ENCODE data around the gene CDH23.

The CDH23 gene

DNA sequence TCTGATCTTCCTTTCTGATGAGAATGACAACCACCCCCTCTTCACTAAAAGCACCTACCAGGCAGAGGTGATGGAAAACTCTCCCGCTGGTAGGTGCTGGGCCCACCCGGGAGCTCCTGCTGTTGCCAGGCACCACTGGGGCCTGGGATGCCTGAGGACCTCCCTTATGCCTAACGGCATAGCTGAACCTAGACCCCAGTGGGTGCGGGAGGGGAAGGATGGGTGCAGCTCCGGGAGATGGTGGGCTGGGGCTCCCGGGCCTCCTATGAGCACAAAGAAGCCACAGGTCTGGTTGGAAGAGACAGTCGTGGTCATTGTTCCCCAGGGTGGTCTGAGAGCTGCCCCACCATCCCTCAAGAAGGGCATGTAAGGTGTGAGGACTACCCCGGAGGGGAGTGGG, 392.2 kb downstream of the CDH23 start:
- FAIRE-seq, result no peak

DNA sequence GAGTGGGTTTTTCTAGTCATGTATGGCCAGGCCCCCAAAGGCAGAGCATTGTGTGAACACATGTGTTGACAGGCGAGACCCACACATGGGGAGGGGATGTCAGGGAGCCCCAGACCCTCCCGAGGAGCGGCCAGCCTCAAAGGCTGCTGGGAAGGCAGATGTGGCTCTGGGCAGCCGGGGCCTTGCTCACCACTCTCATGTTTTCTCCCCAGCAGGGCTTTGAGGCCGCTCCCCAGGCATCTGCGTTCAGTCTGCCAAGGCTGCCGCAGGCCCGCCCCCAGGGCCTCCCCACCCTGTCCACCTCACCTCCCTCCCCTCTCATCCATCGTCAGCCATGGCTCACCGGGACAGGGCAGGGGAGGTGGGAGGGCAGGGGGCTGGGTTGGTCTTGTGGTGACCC, 393.2 kb downstream of the CDH23 start:
- no peak for FAIRE-seq

DNA sequence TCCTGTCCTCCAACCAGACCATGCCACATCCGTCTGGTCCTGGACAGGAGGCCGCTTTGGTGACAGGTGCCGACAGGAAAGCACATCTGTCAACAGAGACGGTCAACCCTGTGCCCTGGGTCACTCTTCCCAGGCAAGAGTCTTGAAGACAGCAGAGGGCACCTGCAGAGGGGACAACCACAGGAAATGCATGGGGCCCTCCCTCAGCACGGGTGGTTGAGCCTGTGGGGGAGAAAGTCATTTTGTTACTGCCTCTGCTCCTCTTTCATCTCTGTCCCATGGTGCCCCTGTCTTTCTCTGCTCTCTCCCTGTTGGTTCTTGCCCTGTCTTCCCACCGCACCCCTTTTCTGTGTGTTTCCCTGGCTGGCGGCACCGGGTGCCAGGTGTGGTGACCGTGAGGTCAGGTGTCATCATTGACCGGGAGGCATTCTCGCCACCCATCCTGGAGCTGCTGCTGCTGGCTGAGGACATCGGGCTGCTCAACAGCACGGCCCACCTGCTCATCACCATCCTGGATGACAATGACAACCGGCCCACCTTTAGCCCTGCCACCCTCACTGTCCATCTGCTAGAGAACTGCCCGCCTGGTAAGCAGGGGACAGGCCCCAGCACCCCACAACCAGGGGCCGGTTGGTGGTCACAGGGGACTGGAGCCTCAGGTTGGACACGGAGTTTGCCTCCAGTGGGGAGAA, 394.2 kb downstream of the CDH23 start:
- FAIRE-seq, result no peak

DNA sequence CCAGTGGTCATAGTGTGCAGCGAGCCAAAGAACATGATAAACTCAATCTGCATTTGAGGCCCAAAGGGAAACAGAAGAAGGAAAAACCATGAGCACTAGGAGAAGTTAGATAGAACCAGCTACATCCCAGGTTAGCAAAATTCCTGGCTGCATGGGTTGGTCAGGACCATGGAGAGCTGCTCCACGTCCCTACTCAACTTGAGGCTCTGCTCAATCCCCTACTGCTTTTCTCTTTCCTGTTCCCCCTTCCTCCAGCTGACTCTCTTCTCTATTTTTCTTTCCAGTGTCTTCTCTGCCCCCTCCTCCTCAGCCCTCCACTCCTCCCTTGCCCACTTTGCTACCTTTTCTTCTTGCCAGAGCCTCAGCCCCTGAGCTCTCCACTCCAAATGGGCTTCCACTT, 398.5 kb downstream of the CDH23 start:
- FAIRE-seq, result no peak

DNA sequence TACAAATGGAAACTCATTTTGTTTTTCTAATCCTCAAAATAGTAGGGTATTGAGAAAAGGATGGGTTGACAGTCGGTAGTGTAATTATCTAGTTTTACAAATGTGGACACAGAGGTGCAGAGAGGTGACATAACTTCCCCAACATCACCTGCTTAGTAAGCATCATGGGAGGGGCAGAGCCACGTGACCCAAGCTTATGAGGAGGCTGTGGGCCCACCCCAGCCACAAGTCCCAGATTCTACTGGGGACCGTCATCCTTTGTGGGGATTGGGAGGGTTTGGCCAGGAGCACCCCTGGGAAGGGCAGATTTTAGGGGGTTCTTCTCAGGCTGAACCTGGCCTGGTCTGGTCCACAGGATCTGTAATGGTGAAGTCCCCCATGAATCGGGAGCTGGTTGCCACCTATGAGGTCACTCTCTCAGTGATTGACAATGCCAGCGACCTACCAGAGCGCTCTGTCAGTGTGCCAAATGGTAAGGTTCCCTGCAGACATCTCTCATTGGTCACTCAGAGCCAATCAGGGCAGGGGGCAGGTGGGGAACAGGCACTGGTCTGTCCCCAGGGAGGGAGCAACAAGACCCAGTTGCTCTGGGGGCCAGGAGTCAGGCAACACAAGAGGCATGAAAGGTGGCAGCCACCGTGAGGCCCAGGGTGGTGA, 400.2 kb downstream of the CDH23 start:
- no peak for FAIRE-seq

DNA sequence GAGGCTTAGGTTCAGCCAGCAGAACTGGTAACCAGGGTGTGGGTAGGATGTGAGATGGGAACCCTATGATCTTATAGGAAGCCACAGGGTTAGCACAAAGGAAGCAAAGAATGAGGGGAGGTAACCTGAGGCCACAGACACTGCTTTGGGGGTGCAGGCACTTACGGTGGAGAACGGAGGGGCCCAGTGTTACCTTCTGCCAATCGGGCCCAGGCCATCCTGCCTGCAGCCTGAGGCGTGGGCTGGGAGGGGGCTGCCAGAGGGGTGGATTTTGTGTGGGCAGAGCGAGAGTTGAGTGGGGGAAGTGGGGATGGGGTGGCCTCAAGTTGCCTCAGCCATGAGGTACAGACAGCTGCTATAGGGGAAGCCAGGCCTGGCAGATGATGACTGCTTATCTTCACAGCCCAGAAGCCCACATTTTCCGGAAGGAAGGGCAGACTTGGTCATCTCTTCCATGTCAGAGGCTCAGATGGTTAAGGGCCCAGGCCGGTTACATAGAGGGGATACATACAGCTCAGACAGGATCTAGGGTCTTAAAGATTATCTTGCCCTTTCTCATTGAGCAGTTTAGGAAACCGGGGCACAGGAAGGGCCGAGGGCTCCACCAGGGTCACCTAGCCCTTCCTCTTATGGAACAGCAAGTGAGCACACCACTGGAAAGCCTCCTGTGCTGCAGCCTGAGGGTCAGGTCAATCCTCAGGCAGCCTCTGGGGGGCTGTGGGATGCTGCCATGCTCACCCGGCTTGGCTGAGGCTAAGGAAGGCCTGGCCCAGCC, 401.0 kb downstream of the CDH23 start:
- no peak for FAIRE-seq

DNA sequence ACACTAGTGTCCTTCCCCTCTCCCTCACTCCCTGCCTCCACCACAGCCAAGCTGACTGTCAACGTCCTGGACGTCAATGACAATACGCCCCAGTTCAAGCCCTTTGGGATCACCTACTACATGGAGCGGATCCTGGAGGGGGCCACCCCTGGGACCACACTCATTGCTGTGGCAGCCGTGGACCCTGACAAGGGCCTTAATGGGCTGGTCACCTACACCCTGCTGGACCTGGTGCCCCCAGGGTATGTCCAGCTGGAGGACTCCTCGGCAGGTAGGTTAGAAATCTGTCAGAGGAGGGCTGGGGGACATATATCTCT, 401.5 kb downstream of the CDH23 start:
- no peak for FAIRE-seq

DNA sequence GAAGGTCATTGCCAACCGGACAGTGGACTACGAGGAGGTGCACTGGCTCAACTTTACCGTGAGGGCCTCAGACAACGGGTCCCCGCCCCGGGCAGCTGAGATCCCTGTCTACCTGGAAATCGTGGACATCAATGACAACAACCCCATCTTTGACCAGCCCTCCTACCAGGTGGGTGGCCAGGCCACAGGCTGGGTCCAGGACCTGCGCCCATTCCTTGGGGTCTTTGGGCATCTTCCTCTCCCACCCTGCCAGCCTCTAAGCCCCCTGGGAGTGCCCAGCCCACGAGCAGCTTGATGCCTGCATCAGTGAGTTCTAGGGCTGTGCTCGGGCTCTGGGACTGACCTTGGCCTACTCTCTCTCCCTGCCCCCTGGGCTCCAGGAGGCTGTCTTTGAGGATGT, 402.4 kb downstream of the CDH23 start:
- FAIRE-seq, result no peak

DNA sequence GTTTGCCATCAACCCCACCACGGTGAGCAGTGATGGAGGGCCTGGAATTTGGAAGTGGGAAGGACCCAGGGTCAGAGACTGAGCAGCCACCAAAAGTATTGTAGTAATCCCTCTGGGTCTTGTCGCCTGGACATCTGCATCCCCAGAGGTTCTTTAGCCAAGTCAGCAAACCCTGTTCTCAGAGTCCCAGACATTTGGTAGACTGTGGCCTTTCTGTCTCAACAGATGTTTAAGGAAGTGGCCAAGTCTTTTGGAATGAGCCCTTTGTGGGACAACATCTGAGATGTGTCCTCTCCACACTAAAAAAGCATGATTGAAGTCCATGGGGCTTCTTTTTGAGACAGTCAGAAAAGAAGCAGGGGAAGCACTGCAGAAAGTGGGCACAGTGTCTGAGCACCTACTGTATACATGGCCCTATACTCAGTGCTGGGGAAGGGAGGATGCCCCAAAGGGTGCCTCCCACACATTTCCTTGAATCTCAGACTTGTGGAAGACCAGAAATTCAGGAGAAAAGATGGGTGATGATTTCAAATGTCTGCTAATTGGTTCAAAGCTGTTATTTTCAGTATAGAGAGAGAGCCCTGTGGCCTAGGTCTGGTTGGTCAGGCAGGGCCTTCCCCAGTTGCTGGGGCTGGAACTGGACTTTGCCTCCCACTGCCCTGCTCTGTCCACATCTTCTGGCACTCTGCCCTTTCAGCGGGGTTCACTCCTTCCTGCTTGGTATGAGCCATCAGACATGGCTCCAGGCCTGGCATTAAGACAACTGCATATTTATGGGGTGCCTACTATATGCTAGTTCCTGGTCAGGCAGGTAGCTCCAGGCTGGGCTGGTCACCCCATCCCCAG, 403.1 kb downstream of the CDH23 start:
- no peak for FAIRE-seq

DNA sequence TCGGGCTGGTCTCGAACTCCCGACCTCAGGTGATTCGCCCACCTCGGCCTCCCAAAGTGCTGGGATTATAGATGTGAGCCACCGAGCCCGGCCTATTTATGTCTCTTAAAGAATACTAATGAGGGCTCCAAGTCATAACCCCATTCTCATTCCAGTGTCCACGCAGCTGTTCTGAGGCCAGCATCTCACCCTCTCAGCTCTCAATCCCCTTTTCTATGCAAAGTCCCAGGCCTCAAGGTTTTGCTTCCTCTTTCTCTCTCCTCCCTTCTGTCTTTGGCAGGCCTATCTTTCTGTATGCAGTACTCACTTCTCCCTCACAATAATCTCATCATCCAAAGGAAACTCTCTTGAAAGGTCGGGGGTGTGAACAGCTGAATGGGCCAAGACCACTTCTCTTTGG, 404.6 kb downstream of the CDH23 start:
- FAIRE-seq, result no peak

DNA sequence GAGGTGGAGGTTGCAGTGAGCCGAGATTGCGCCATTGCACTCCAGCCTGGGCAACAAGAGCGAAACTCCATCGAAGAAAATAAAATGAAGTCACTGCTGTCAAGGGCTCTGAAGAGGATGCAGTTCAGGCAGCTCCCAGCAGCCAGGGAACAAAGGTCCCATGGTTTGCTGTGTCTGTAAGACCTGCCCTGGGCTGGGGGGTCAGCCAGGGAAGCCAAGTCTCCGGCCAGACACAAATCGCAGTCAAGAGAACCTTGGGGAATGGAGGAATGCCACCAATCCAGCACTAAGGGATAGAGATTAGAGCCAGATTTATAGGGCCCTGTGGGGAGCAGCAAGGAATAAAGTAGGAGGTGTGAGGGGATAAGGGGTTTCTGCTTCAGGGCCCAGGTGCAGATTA, 405.5 kb downstream of the CDH23 start:
- FAIRE-seq, result no peak

DNA sequence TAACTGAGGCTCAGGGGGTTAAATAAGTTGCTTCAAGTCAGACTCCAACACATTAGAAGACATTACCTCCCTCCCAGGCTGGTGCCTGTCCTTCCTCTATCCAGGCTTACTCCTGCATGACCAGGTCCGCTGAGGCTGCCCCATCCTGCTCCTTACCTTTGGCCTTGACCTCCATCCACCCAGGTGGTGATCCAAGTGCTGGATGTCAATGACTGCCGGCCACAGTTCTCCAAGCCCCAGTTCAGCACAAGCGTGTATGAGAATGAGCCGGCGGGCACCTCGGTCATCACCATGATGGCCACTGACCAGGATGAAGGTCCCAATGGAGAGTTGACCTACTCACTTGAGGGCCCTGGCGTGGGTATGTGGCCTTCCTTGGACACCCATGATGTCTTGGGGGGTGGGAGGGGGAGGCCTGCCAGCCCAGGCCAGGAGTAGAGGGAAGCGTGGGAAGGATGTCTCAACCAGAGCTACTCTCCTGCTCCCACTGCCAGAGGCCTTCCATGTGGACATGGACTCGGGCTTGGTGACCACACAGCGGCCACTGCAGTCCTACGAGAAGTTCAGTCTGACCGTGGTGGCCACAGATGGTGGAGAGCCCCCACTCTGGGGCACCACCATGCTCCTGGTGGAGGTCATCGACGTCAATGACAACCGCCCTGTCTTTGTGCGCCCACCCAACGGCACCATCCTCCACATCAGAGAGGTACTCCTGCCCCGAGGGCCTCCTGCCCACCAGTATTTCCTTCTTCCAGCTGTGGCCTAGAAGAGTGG, 406.2 kb downstream of the CDH23 start:
- no peak for FAIRE-seq

DNA sequence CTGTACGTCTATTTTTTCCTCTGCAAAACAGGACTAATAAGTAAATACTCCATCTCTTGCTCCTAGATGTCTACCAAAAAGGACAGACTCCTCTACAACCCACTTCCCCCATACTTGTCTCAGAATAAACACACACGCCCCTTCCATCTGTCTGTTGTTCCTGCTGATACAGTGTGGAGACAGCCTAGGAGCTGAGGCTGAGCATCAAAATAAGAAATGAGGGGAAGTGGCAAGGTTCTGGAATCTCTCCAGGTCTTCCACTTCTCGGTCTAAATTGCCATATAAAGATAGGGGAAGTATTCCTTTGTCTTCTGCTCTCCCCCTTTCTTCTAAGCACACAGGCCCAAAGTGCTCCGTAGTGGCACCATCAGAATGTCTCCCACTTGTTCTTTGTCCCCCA, 407.4 kb downstream of the CDH23 start:
- no peak for FAIRE-seq

DNA sequence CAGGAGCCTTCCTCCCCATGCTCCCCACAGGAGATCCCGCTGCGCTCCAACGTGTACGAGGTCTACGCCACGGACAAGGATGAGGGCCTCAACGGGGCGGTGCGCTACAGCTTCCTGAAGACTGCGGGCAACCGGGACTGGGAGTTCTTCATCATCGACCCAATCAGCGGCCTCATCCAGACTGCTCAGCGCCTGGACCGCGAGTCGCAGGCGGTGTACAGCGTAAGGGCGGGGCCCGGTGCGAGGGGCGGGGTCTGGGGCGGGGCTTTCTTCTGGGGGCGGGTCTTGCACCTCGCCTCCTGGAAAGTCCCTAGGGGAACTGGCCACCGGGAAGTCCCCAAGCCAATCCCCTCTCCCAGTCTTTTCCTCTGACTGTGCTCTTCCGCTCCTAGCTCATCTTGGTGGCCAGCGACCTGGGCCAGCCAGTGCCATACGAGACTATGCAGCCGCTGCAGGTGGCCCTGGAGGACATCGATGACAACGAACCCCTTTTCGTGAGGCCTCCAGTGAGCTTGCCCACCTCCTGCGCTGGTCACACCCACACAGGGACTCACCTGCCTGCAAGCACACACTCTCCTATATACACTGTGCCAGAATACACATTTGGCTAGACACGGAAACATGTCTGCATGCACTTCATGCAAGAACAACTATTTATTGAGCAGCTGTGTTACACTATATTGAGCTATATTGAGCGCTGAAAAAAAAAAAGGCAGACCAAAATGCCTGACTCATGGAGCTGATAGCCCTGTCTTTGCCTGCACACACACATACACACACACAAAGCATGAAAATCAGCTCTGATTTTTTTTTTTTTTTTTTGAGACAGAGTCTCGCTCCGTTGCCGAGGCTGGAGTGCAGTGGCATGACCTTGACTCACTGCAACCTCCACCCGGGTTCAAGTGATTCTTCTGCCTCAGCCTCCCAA, 409.3 kb downstream of the CDH23 start:
- no peak for FAIRE-seq

DNA sequence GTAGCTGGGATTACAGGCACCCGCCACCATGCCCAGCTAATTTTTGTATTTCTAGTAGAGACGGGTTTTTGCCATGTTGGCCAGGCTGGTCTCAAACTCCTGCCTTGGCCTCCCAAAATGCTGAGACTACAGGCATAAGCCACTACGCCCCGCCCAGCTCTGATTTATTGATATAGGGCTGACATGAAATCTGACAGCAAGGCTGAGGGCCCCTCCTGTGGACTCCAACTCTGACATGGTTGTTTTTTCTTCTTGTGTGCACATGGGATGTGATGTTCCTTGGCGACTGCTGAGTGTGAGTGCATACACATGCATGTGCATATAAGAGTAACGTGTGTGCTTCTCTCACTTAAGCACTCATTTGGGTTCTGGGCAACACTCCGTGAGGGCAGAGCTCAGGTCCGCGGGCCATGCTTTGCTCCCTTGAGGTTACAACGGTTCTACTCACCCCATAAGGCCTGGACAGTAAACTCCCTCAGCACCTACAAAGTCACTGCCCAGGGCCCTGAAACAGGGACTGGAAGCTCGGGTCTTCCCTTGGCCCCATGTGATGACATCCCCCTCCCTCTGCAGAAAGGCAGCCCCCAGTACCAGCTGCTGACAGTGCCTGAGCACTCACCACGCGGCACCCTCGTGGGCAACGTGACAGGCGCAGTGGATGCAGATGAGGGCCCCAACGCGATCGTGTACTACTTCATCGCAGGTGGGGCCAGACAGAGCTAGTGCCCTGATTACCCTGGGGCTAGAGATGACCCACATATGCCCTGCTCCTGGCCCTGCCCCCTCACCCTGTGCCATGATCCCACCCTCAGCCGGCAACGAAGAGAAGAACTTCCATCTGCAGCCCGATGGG, 410.2 kb downstream of the CDH23 start:
- no peak for FAIRE-seq

DNA sequence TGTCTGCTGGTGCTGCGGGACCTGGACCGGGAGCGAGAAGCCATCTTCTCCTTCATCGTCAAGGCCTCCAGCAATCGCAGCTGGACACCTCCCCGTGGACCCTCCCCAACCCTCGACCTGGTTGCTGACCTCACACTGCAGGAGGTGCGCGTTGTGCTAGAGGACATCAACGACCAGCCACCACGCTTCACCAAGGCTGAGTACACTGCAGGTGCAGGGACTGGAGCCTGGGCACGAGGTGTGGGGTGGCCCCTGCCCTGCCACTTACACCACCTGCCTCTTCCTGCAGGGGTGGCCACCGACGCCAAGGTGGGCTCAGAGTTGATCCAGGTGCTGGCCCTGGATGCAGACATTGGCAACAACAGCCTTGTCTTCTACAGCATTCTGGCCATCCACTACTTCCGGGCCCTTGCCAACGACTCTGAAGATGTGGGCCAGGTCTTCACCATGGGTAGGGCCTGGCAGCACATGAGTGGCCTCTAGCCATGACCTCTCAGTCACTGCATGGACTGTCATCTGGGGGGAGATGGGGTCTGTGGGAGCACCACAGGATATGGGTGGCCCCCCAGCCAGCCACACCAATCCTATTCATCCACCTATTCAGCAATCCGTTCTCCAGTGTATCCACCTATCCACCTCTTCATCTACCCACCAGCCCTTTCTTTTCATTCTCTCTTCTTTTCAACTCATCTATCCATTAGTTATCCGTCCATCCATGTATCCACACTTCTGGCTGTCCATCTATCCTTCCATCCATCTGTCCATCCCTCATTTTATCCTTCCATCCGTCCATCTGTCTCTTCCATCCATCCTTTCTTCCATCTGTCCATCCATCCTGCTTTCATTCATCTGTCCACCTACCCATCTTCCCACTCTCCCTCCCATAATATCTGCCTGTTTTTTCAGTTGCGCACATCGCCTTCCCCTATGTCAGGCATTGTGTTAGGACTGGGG, 411.1 kb downstream of the CDH23 start:
- FAIRE-seq, result no peak

DNA sequence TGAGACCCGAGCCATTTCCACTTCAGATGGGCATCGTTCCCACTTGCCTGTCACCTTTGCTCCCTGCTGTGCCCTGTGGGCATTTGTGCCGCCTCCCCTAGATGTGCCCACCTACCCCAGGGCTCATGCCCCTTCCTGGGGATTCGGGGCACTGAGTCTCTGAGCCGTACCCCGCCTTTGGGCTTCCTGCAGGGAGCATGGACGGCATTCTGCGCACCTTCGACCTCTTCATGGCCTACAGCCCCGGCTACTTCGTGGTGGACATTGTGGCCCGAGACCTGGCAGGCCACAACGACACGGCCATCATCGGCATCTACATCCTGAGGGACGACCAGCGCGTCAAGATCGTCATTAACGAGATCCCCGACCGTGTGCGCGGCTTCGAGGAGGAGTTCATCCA, 412.9 kb downstream of the CDH23 start:
- FAIRE-seq, result no peak

DNA sequence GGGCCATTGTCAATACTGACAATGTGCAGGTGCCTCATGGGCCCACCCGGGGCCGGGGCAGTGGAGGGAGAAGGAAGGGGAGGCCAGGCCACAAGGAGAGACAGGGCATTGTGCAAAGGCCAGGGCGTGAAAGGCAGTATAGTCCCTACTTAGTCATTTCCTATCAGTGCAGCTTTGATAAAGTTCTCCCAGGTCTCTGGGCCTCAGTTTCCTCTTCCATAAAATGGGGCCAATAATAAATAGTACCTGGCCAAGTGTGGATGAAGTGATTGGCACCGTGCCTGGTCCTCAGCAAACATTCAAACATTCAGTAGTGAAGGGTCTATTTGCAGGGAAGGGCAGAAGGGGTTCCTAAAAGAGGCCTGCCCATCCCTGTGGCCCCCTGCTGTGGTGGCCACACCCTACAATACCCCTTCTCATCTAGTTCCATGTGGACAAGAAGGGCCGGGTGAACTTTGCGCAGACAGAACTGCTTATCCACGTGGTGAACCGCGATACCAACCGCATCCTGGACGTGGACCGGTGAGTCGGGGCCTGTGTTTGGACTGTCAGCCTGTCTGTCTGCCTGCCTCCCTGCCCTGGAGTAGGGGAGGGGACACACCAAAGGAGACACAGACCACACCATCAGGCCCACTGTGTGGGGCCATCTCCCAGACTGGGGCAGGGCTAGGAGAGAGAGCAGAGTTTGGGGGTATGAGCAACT, 413.5 kb downstream of the CDH23 start:
- FAIRE-seq, result no peak

DNA sequence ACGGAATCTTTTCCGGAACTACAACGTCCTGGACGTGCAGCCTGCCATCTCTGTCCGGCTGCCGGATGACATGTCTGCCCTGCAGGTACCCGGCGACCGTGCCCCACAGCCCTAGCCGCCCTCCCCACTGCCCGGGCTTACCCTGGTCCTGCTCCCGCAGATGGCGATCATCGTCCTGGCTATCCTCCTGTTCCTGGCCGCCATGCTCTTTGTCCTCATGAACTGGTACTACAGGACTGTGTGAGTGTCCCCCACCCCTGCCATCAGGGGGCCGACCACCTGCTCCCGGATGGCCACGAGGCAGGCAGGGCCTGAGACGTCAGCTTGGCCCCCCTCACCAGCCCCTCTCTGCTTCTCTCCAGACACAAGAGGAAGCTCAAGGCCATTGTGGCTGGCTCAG, 414.6 kb downstream of the CDH23 start:
- FAIRE-seq, result no peak
